GM12801 (cell line): ENCODE measurements around the gene KANSL3.

Source experiments
- TF ChIP-seq, protein P1 (sequence below): IDR thresholded peaks from one replicate; pipeline ENCODE4 v1.5.1; 2011; ENCODE audit warnings: control low read depth; ENCODE audit not compliant: insufficient read length; ENCODE audit errors: extremely low read depth

KANSL3 gene

DNA sequence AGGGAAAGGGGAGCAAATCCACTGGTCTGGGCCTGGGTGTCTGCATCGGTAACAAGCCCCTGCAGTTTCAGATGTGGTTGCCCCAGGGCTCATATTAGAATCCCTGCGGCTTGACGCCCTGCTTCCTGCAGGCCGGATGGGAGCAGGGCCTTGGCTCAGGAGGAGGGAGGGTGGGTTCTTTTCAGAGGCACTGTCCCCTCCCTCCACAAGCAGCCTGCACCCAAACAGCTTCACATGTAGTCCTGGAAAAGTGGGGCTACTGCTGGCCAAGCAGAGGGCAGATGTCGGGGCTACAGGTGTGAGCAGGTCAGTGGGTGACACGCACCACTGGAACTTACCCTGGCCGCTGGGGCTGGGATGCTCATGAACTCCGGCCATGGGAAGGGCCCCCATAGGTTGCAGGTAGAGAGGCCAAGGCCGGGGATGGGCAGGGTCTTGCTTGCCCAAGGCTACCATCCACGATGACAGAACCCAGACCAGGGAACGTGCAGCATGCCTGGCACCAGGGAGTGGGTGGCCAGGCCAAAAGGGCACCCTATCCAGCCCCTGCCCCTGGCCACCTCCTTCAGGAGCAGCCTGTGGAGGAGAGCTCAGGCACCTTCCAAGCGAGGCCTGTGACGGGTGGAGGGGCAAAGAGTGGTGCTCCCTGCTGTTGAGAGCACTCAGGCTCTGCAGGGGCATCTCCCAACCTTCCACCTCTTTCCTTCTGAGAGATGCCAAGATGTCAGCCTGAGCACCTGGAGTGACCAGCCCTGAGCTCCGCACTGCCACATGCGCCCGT lies 84.7 kb downstream of the KANSL3 start:
- TF ChIP-seq, protein P1, sequence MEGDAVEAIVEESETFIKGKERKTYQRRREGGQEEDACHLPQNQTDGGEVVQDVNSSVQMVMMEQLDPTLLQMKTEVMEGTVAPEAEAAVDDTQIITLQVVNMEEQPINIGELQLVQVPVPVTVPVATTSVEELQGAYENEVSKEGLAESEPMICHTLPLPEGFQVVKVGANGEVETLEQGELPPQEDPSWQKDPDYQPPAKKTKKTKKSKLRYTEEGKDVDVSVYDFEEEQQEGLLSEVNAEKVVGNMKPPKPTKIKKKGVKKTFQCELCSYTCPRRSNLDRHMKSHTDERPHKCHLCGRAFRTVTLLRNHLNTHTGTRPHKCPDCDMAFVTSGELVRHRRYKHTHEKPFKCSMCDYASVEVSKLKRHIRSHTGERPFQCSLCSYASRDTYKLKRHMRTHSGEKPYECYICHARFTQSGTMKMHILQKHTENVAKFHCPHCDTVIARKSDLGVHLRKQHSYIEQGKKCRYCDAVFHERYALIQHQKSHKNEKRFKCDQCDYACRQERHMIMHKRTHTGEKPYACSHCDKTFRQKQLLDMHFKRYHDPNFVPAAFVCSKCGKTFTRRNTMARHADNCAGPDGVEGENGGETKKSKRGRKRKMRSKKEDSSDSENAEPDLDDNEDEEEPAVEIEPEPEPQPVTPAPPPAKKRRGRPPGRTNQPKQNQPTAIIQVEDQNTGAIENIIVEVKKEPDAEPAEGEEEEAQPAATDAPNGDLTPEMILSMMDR = no peak

- TF ChIP-seq, protein P1 = no peak
These were observed 85.6 kb downstream of the KANSL3 start for GRCh38 chr2:96552315-96553175.

DNA sequence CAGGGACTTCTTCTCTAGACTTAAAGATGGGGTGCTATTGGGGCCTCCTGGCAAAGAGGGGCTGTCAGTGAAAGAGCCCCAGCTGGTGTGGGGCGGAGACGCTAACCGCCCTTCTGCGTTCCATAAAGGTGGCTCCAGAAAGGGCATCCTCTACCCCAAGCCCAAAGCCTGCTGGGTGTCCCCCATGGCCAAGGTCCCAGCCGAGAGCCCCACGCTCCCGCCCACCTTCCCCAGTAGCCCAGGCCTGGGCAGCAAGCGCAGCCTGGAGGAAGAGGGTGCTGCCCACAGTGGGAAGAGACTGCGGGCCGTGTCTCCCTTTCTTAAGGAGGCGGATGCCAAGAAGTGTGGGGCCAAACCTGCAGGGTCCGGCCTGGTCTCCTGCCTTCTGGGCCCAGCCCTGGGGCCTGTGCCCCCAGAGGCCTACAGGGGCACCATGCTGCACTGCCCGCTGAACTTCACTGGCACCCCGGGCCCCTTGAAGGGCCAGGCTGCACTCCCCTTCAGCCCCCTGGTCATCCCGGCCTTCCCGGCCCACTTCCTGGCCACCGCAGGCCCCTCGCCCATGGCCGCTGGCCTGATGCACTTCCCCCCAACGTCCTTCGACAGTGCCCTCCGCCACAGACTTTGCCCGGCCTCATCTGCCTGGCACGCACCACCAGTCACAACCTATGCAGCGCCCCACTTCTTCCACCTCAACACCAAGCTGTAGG lies 86.4 kb downstream of the KANSL3 start:
- TF ChIP-seq, protein P1 = no peak

DNA sequence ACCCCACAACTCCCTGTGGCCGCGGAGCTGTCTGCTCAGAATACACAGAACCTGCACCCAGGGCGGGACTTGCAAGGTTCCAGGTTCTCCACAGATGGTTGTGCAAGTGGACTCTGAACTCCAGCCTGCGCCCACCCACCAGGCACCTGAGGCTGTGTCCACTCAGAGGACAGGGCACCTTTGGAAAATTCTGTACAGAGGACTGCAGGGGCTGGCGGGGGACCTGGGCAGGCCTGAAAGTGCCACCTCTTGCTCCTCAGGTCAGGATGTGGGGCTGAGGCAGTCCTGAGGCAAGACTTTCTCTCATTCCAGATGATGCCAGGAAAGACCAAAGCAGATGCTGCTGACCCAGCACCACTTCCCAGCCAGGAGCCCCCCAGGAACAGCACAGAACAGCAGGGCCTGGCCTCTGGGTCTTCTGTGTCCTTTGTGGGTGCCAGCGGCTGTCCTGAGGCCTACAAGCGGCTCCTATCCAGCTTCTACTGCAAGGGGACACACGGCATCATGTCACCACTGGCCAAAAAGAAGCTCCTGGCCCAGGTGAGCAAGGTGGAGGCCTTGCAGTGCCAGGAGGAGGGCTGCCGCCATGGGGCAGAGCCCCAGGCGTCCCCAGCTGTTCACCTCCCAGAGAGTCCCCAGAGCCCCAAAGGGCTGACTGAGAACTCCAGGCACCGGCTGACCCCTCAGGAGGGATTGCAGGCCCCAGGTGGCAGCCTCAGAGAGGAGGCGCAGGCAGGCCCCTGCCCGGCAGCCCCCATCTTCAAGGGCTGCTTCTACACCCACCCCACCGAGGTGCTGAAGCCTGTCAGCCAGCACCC lies 87.1 kb downstream of the KANSL3 start:
- TF ChIP-seq, protein P1 = no peak

DNA sequence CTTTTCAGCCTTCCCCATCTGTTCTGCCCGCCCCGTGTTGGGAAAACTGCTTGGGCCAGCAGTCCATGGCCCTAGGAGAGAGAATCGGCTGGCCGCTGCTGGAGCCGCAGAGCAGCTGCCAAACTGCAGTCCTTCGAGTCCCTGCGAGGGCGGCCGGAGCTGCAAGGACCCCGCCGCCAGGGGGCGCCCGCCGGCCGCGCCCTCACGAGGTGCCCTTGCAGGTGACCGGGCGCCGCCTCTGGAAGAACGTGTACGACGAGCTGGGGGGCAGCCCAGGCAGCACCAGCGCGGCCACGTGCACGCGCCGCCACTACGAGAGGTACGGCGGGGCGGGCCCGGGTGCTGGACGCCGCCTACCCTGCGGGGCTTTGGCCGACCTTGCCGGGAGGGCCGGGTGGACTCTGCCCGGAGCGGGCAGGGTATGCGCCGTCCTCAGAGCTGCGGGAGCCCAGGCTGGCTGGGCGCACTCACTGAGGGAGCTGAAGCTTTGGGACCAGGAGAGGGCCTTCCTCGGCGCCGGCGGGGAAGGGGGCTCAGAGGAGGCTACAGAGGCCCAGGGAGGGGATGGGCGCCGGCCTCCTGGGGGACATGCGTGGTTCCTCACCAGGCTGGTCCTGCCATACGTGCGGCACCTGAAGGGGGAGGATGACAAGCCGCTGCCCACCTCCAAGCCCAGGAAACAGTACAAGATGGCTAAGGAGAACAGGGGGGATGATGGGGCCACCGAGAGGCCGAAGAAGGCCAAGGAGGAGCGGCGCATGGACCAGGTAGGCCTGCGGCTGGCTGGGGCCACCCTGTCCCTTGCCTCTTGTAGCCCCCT lies 87.9 kb downstream of the KANSL3 start:
- TF ChIP-seq, protein P1 = no peak

DNA sequence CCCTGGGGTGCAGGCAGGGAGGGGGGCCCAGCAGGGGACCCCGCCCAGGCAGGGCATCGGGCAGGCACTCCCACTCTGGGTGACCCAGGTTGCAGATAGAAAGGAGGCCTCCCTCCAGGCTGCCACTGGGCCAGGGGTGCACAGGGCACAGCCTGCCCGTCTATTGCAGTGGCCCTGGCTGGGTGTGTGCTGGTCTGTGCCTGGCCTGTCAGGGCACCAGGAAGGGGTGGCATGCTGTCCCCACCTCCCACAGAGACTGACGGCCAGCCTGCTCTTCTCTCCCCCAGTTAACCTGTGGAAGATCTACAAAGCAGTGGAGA lies 88.7 kb downstream of the KANSL3 start:
- TF ChIP-seq, protein P1 = no peak
